ENCODE data around the gene OR2M2.

OR2M2 gene, protein sequence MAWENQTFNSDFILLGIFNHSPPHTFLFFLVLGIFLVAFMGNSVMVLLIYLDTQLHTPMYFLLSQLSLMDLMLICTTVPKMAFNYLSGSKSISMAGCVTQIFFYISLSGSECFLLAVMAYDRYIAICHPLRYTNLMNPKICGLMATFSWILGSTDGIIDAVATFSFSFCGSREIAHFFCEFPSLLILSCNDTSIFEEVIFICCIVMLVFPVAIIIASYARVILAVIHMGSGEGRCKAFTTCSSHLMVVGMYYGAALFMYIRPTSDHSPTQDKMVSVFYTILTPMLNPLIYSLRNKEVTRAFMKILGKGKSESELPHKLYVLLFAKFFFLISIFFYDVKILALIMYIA

DNA sequence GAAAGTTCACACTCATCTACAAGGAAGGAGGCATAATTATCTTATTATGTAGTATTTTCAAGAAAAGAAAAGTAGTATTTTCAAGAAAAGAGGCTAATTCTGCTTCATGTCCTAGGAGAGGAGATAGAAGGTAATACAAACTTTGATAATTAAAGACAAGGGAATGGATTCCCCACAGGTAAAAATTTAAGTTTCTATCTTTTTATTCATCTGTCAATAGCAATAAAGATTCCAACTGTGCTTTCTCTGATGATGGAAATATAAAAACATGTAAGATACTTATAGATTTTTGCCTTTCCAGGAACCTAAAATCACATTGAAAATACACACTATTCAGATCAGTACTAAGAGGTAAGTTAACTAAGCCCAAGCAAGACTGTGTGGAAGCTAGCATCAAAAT lies at the start of gene OR2M2:
Gene OR2M2 (plus strand): TSS at position 301 of the 400 bp plus-strand sequence. CDS start 5,165 bp downstream, outside the sequence.
- DNase-seq, result no peak

DNA sequence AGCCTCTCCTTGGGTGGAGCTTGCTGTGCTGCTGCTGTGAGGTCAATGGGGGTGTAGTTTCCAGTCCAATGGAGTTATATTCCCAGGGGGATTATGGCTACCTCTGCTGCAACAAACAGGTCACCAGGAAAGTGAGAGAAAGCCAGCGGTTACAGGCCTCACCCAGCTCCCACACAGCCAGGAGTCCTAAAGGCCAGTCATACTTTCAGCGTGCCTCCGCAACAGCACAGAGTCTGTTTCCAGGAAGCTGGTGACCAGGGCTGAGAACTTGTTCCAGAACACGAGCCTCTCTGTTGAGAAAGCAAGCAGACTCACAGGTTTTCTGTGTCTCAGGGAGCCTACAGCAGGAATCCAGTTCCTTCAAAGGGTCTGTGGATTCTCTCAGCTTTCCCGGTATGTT lies 47.0 kb upstream of the OR2M2 start:
- no peak for DNase-seq

DNA sequence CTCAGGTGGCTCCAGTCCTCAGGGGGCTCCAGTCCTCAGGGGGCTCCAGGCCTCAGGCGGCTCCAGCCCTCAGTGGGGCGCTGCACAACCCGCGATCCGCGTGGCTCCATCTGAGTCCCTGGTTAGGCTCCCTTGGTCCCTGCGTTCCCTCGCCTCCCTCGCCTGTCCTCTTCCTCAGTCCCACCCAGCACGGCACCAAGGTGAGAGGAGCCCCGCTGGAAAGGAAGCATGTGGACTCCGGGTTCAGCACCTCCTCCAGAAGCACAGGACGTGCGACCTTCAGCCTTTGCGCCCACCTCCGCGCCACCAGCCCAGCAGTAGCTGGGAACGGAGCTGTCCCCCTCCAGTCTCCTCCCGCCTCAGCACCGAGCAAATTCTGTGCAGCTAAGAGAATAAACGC lies 37.8 kb upstream of the OR2M2 start:
- DNase-seq, result no peak

DNA sequence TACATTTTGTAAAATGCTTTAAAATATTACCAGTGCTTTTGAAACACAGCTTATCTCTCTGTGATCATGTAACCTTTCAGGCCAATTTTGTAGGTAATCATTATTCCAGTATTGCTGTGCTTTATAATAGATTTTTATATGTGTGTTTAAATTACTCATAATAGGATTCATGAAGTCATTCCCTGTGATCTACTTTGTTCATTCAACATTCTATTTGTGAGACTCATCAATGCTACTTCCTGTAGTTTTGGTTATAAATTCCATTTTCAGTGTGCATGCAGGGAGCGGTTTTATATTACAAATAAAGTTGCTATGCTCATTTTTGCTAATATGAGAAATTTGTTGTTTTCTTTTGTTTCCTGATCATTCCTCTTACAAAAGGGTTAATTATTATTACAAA lies 33.8 kb upstream of the OR2M2 start:
- DNase-seq, result no peak

DNA sequence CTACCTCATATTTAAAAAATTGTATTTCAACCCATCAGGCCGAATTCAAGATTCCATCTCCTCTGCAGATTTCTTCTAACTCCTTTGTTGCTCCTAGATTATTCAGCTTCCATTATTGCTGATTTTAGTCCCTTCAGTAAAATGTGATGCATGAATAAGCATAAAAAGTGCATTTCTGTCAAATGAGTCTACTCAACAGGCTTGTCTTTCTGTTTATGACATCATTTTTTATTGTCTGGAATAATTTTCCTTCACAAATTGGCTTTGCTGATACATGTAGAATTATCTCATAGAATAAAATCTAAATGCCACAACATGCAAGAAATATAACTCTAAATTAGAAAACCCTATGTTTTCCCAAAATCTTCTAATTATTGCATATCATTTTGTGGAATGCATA lies 31.3 kb upstream of the OR2M2 start:
- no peak for DNase-seq

DNA sequence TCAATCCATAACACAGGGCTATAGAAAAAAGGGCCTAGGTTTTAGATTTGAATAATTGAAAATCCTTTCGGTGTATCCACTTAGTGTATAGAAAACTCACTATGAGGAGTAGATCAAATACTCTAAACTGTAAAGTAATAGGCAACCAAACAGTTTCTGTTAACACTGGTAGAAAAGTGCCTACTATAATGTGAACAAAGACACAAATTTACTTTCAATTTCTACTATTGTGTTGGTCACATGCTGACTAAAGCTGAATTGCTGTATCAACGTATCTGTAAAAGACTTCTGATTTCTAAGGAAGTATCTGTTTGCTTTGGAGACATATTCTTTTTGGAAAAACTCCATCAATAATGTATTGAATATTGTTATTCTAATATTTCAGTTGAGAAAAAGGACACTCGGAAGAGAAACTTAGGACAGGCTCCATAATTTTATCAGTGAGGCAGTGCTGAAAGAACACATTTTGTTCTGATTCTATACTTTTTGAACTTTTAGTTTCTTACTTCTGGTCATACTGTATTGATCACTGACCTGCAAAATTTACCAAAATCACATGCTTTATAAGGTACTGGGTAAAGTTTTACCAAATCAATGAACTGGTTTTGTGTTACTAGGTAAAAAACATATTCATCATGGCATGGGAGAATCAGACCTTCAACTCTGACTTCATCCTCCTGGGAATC lies 30.0 kb upstream of the OR2M2 start, which contains the start of gene OR2M5:
Gene OR2M5 (plus strand): TSS at position 636 of the 686 bp plus-strand sequence. CDS start 0 bp downstream, at position 636.
- no peak for DNase-seq

DNA sequence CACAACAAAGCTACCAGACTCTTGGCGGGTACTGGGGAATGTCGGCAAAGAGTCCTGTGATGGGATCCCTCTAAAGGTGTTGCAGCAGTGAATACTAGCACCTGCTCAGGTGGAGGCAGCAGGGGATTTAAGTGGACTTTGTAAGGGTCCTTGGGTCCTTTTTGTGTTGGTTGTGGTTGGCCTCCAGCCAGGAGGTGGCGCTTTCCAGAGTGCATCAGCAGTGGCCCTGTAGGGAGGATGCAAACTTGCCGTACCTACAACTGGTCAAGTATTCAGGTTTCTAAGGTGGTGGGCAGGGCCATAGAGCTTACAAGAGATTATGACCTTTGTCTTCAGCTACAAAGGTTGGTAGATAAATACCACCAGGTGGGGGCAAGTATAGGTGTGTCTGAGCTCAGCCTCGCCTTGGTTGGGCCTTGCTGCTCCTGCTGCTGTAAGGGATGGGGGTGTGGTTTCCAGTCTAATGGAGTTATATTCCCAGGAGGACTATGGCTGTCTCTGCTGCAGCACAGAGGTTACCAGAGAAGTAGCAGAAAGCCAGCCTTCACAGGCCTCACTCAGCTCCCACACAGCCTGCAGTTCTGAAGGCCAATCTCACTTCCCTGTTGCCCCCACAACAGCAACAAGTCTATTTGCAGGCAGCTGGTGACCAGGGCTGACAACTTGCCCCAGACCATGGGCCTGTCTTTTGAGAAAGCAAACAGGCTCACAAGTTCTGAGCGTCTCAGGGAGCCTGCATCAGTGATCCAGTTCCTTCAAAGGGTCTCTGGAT lies 22.4 kb upstream of the OR2M2 start:
- no peak for DNase-seq

DNA sequence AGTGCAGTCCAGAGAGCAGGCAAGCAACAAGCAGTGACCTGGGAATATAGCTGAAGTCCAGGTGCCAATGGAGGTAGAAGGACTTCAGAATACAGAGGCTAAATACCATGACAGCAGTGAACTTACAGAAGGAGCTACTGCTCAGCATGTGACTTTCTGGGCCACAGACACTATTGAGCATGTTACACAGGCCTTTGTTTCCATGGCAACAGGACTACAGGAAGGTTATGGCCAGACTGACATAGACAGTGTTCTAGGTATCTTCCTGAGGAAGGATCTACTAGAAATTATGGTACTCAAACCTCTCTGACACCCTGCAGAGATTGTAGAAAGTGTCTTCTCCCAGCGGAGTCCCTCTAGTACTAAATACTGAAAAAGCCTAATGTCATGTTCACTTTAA lies 18.7 kb upstream of the OR2M2 start:
- DNase-seq, result no peak

DNA sequence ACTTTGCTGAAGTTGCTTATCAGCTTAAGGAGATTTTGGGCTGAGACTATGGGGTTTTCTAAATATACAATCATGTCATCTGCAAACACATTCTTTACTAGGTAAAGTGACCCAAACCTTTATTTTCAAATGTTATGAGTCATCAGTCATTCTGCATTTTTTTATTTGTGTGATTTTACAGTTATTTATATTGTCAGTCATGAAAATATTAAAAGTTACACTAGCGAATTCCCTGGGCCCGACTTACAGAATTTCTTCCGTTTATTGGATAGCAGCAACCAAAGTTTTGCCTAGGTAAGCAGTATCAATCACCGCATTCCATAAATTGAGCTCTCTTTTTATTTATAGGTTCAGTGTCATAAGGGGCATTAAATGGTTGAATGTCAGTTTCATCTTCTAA lies 15.9 kb upstream of the OR2M2 start:
- no peak for DNase-seq

DNA sequence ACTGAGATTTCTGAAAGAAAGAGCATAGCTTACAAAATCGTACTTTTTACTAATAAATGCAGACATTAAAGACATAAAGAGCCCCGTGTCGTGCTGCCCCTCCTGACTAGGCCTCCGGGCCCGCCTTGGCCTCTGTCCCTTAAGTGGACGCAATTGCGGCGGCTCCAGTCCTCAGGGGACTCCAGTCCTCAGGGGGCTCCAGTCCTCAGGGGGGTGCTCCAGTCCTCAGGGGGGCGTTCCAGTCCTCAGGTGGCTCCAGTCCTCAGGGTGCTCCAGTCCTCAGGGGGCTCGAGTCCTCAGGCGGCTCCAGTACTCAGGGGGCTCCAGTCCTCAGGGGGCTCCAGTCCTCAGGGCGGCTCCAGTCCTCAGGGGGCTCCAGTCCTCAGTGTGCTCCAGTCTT lies 10.6 kb upstream of the OR2M2 start:
- no peak for DNase-seq

DNA sequence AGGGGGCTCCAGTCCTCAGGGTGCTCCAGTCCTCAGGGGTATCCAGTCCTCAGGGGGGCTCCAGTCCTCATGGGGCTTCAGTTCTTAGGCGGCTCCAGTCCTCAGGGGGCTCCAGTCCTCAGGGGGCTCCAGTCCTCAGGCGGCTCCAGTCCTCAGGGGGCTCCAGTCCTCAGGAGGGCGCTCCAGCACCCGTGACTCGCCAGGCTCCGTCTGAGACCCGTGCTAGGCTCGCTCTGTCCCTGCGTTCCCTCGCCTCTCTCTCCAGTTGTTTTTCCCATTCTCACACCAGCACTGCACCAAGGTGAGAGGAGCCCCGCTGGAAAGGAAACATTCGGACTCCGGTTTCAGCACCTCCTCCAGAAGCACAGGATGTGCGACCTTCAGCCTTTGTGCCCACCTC lies 9.4 kb upstream of the OR2M2 start:
- DNase-seq, result no peak

DNA sequence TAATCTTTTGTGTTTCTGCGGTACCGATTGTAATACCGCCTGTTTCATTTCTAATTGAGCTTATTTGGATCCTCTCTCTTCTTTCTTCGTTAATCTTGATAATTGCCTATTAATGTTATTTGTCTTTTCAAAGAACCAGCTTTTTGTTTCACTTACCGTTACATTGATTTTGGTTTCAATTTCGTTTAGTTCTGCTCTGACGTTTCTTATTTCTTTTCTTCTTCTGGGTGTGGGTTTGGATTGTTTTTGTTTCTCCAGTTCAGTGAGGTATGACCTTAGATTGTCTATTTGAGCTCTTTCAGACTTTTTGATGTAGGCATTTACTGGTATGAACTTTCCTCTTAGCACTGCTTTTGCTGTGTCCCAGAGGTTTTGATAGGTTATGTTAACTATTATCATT lies 9.4 kb downstream of the OR2M2 start:
- DNase-seq, result no peak

DNA sequence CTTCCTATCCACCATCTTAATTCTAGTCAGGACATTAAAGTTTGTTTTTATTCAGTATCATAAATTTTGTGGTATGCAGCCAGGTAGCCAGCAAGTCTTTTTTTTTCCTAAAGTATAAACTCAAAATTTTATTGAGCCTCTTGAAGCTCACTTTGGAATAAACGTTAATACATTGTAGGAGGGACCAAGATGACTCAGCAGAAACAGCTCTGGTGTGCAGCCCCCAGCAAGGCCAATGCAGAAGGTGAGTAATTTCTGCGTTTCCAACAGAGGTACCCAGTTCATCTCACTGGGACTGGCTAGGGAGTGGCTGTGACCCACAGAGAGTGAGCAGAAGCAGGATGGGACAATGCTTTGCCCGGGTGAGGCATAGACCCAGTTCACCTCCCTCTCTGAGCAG lies 12.7 kb downstream of the OR2M2 start:
- no peak for DNase-seq

DNA sequence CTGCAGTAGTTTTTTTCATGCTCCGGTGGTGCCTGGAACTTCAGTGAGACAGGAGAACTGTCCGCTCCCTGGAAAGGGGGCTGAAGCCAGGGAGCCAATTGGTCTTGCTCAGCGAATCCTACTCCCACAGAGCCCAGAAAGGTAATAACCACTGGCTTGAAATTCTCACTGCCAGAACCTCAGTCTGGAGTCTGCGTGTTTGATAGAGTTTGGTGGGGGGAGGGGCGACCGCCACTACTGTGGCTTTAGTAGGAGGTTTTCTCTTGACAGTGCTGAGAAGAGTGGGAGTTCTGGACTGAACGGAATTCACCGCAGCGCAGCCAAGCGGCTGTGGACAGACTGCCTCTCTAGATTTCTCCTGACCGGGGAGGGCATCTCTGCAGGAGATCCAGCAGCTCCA lies 14.4 kb downstream of the OR2M2 start:
- DNase-seq, result no peak

DNA sequence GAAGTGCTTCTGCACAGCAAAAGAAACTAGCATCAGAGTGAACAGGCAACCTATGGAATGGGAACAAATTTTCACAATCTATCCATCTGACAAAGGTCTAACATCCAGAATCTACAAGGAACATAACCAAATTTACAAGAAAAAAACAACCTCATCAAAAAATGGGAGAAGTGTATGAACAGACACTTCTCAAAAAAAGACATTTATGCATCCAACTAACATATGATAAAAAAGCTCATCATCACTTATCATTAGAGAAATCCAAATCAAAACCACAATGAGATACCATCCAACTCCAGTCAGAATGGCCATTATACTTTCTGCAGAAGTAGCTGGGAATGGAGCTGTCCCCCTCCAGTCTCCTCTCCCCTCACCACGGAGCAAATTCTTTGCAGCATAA lies 19.5 kb downstream of the OR2M2 start:
- DNase-seq, result no peak

DNA sequence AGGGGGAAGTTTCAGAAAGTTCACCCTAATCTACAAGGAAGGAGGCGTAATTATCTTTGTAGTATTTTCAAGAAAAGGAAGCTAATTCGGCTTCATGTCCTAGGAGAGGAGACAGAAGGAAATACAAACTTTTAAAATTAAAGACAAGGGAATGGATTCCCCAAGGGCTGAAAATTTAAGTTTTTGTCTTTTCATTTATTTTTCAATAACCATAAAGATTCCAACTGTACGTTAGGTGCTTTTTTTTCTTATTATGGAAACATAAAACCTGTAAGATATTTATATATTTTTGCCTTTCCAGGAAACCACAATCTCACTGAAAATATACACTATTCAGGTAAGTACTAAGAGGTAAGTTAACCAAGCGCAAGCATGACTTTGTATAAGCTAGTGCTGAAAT lies 22.3 kb downstream of the OR2M2 start, which contains the start of gene OR2M3:
Gene OR2M3 (plus strand): TSS at position 301 of the 400 bp plus-strand sequence. CDS start 5,803 bp downstream, outside the sequence.
- DNase-seq, result no peak

DNA sequence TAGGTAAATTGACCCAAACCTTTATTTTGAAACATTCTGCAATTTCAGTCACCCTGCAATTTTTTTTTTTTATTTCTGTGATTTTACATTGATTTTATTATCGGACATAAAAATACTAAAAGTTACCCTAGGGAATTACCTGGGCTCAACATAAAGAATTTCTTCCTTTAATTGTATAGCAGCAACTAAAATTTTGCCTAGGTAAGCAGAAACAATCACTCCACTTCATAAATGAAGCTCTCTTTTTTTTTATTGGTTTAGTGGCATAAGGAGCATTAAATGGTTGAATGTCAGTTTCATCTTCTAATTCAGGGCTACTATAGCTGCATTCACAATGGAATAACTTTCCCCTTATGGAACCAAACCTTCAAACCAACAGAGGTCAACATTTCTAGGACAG lies 41.3 kb downstream of the OR2M2 start:
- DNase-seq, result no peak

DNA sequence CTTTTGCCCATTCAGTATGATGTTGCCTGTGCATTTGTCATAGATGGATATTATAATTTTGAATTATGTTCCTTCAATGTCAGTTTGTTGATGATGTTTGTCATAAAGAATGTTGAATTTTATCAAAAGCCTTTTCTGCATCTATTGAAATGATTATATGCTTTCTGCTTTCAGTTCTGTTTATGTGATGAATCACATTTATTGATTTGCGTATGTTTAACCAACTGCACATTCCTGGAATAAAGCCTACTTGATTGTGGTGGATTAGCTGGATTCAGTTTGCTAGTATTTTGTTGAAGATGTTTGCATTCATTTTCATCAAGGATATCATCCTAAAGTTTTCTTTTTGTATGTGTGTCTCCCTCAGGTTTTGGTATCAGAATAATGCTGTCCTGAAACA lies 50.9 kb downstream of the OR2M2 start:
- no peak for DNase-seq

DNA sequence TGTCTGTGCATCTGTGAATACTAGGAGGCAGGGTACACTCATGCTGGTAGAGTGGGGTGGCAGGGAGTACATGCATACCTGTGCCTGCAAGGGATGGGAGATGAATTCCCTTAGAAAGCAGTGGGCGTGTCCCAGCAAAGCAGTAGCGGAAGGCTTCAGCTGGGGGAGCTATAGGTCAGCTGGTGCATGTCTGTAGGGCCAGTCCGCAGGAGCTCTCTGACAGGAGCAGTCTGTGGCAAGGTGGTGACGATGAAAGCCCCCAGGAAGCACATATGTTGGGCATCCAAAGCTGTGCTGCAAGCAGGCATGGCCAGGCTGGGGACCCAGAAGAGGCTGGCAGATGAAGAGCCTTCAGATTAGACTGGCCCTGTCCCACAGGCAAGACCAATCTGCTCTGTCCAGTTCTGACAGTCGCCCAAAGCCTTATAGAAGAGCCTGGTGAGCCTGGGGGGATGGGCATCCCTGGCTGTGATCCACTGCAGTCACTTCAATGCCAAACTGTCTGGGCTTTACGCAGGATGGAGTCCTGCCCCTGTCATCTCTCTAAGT lies 54.8 kb downstream of the OR2M2 start:
- no peak for DNase-seq
